K562 (cell line): ENCODE results near the gene MLN. TPM values are rescaled to one million over a fixed set of nuclear protein-coding genes. Genes with fewer than 3 reads are reported as not detected.

Source experiments
- ATAC-seq: fragments of 200-7000 bp; cut with Tn5 transposase; 3 replicates; pipeline ENCODE4 v1.9.1; 2020; ENCODE audit warnings: moderate library complexity
- BruUV-seq: library from RNA; stranded (reverse); fragments of 400-500 nt; replicated peaks from 2 replicates; lab custom pipeline; 2021; lab: Mats Ljungman, UMichigan
- CTCF ChIA-PET: fragments of 300-600 bp; formaldehyde crosslinking; extraction: SDS; loops from one replicate; lab custom pipeline; 2021; ENCODE audit warnings: low intra/inter-chr PET ratio; lab: Yijun Ruan, JAX
- POLR2A ChIA-PET: fragments of 300-600, 350-650 bp; sonication (Branson Sonifier 250); formaldehyde crosslinking; extraction: SDS; loops from one replicate; lab custom pipeline; 2021; ENCODE audit warnings: antibody characterized with exemption, inconsistent platforms; lab: Yijun Ruan, JAX
- DNase-seq, 4 experiments: peaks; one replicate each; pipeline versions ENCODE4 v3.0.0 to v3.0.0-alpha.2; 2011 to 2018; ENCODE audit warnings: low spot score in 3 of 4, mixed read lengths in 3 of 4; ENCODE audit errors: extremely low read depth in 1 of 4
- FAIRE-seq: peaks from 2 replicates; lab custom pipeline; 2011; peaks lifted over from hg19 to GRCh38; lab: Jason Lieb, UNC
- H2AFZ ChIP-seq: 2 replicates; pipeline ENCODE4 v1.6.0; 2011; ENCODE audit warnings: low read depth, low read length, control low read depth, inconsistent platforms
- H3K27ac ChIP-seq: fragments of 200-600 bp; 3 replicates; pipeline ENCODE4 v1.8.0; 2011; ENCODE audit warnings: low read depth, mild to moderate bottlenecking, control low read depth, inconsistent platforms, low read length, moderate library complexity, mixed read lengths; ENCODE audit errors: extremely low read depth
- H3K27me3 ChIP-seq, 2 experiments: fragments of 300-600 bp in 1 of 2; 2 replicates in 1 of 2; 3 replicates in 1 of 2; pipeline versions ENCODE4 v1.6.0 to v1.8.0; 2011; ENCODE audit warnings: inconsistent platforms in 2 of 2, low read length in 2 of 2, mild to moderate bottlenecking in 1 of 2, mixed read lengths in 1 of 2, moderate library complexity in 1 of 2; ENCODE audit not compliant: control insufficient read depth in 2 of 2, insufficient read depth in 2 of 2
- H3K36me3 ChIP-seq: fragments of 300-600 bp; 3 replicates; pipeline ENCODE4 v1.8.0; 2011; ENCODE audit warnings: mild to moderate bottlenecking, low read length, inconsistent platforms; ENCODE audit not compliant: control insufficient read depth, insufficient read depth
- H3K4me1 ChIP-seq, 2 experiments: fragments of 200-600 bp in 1 of 2; replicated peaks in 1 of 2; 2 replicates in 1 of 2; 3 replicates in 1 of 2; pipeline versions ENCODE4 v1.5.1 to v1.8.0; 2011; ENCODE audit warnings: inconsistent platforms in 2 of 2, low read length in 2 of 2, mild to moderate bottlenecking in 1 of 2, mixed read lengths in 1 of 2, moderate library complexity in 1 of 2; ENCODE audit not compliant: control insufficient read depth in 2 of 2, insufficient read depth in 2 of 2
- H3K4me2 ChIP-seq: 2 replicates; pipeline ENCODE4 v1.6.1; 2011; ENCODE audit warnings: low read length, control low read depth, inconsistent platforms, mixed read lengths; ENCODE audit not compliant: insufficient read depth
- H3K4me3 ChIP-seq: fragments of 200-600 bp; sonication (generic), shearing (Covaris generic); 2 replicates; pipeline ENCODE4 v1.5.1; 2016; ENCODE audit warnings: control low read depth, inconsistent platforms
- H3K79me2 ChIP-seq: fragments of 200-600 bp; 3 replicates; pipeline ENCODE4 v1.8.0; 2011; ENCODE audit warnings: low read length, inconsistent platforms; ENCODE audit not compliant: control insufficient read depth, insufficient read depth
- H3K9ac ChIP-seq, 2 experiments: 2 replicates each; pipeline versions ENCODE4 v1.6.0 to v1.6.1; 2011; ENCODE audit warnings: low read depth in 2 of 2, low read length in 2 of 2, control low read depth in 1 of 2, inconsistent platforms in 1 of 2, mild to moderate bottlenecking in 1 of 2, mixed read lengths in 1 of 2; ENCODE audit not compliant: insufficient read depth in 1 of 2
- H3K9me1 ChIP-seq: one replicate; pipeline ENCODE4 v1.6.0; 2011; ENCODE audit warnings: inconsistent platforms, mild to moderate bottlenecking, low read length, moderate library complexity; ENCODE audit not compliant: control insufficient read depth, insufficient read depth
- H3K9me3 ChIP-seq: replicated peaks from 2 replicates; pipeline ENCODE4 v1.5.1; 2011; ENCODE audit warnings: low read depth, low read length, inconsistent platforms; ENCODE audit not compliant: control insufficient read depth, insufficient read depth
- H4K20me1 ChIP-seq: replicated peaks from 2 replicates; pipeline ENCODE4 v1.6.1; 2011; ENCODE audit warnings: low read length, inconsistent platforms, mixed read lengths; ENCODE audit not compliant: control insufficient read depth, insufficient read depth
- ELF1 ChIP-seq: fragments of 200-800 bp; sonication (Bioruptor generic); IDR thresholded peaks from 2 replicates; pipeline ENCODE4 v1.6.1; 2016; ENCODE audit warnings: missing genetic modification characterization, missing compliant biosample characterization
- ERF ChIP-seq: fragments of 450-650 bp; formaldehyde crosslinking; IDR thresholded peaks from 2 replicates; pipeline ENCODE4 v1.4.0; 2020; ENCODE audit warnings: mild to moderate bottlenecking, mixed read lengths
- ETV1 ChIP-seq: fragments of 450-650 bp; conservative IDR thresholded peaks from 2 replicates; pipeline ENCODE4 v1.6.1; 2016; ENCODE audit warnings: missing genetic modification characterization, control low read depth, low read depth, missing compliant biosample characterization
- FOXJ2 ChIP-seq: fragments of 200-800 bp; sonication (Bioruptor generic); IDR thresholded peaks from 2 replicates; pipeline ENCODE4 v1.6.1; 2016; ENCODE audit warnings: missing genetic modification characterization, missing compliant biosample characterization
- GABPA ChIP-seq: fragments of 200-800 bp; sonication (Bioruptor generic); conservative IDR thresholded peaks from 2 replicates; pipeline ENCODE4 v1.6.1; 2016; ENCODE audit warnings: low read depth, missing genetic modification characterization, missing compliant biosample characterization
- HLTF ChIP-seq: fragments of 450-650 bp; IDR thresholded peaks from 2 replicates; pipeline ENCODE4 v1.6.1; 2016
- SPI1 ChIP-seq: IDR thresholded peaks from 2 replicates; pipeline ENCODE4 v1.6.1; 2011; ENCODE audit warnings: low read depth, low read length, control low read depth, borderline replicate concordance
- STAT5B ChIP-seq: fragments of 250-450 bp; sonication (Bioruptor Pico); IDR thresholded peaks from 2 replicates; pipeline ENCODE4 v1.8.0; 2021; ENCODE audit warnings: mild to moderate bottlenecking, inconsistent platforms
- ZBTB11 ChIP-seq, 3 experiments: fragments of 200-800 bp in 1 of 3; fragments of 250-450 bp in 1 of 3; fragments of 450-650 bp in 1 of 3; sonication (Bioruptor Pico) in 1 of 3; sonication (Bioruptor generic) in 1 of 3; formaldehyde crosslinking in 1 of 3; IDR thresholded peaks; 2 replicates each; pipeline versions ENCODE4 v1.6.1 to v1.8.0; 2016 to 2022; ENCODE audit warnings: mild to moderate bottlenecking in 2 of 3, missing genetic modification characterization in 2 of 3, missing compliant biosample characterization in 1 of 3, moderate library complexity in 1 of 3
- ZNF79 ChIP-seq: fragments of 250-450 bp; sonication (Bioruptor Pico); IDR thresholded peaks from 2 replicates; pipeline ENCODE4 v1.4.0; 2020; ENCODE audit warnings: low read depth, mild to moderate bottlenecking, moderate library complexity
- WGBS: fragments of 100-300 bp; shearing (Covaris generic); methylation state at CpG from one replicate; pipeline ENCODE4 v1.1.6; 2016; ENCODE audit warnings: low coverage, mixed read lengths; ENCODE audit not compliant: insufficient coverage; ENCODE audit errors: missing lambda C conversion rate; 5-methylcytosine and 5-hydroxymethylcytosine counted together
- in situ Hi-C: fragments of 300-500 bp; cut with MboI; formaldehyde crosslinking; loops from 4 replicates; pipeline ENCODE4 v1.15.0; 2018; ENCODE audit warnings: inconsistent platforms, mixed read lengths
- intact Hi-C: fragments of 100-400 bp; cut with micrococcal nuclease; formaldehyde crosslinking; loops from 2 replicates; pipeline ENCODE4 v1.14.2; 2022
- polyA plus RNA-seq, 8 experiments: library from polyadenylated mRNA; depleted of rRNA in 4 of 8; stranded (reverse) in 5 of 8; unstranded in 3 of 8; fragments of >200 nt; fragmentation: Nextera tagmentation in 2 of 8; fragmentation: Illumina TruSeq in 1 of 8; extraction: Ambion mirVana in 2 of 8; extraction: Trizol in 1 of 8; gene quantifications; 2 replicates each; pipeline versions ENCODE4 v1.2.1 to v1.2.3, GENCODE V29; 2011 to 2014; ENCODE audit warnings: inconsistent platforms in 1 of 8, missing spikeins in 1 of 8
- total RNA-seq, 7 experiments: library from RNA; depleted of rRNA in 6 of 7; stranded (reverse); fragments of >200 nt in 6 of 7; fragmentation: Illumina TruSeq in 2 of 7; extraction: Trizol in 2 of 7; gene quantifications; 2 replicates each; pipeline versions ENCODE4 v1.2.1 to v1.2.3, GENCODE V29; 2011 to 2021; ENCODE audit warnings: low replicate concordance in 1 of 7

The MLN gene
- total and polyA plus RNA-seq, 9 of the 15 experiments (the other 6 are each of a cell fraction or from before 2014, with no cell fraction given), result not detected

- H2AFZ ChIP-seq, result peak overlapping the region; percentile 46; the same call in 1 of the 2 replicates
- H3K4me3 ChIP-seq, result no peak overlapping the region
- ChIA-PET POLR2A (interaction anchor here (0.6 to 3.3 kb wide), 3 partner anchors 13 to 82 kb away, joined by 3 to 10 read pairs (median 7); no protein-coding TSS in a partner anchor), CTCF (no interaction called here)
- ATAC-seq (peak; percentile 34; the same call in 1 of the 3 replicates), DNase-seq (peak in 3 of 4 experiments; percentile 21 to 35 (median 34)), FAIRE-seq (no peak)
- peaks cover 0 to 9% of the 10 kb centered on the region in 2 experiments; a peak in 2 of 5 replicates for H3K4me1 ChIP-seq
- TF ChIP-seq FOXJ2 (tag), result no peak
- peak; percentile 68 for TF ChIP-seq SPI1
- TF ChIP-seq ETV1 (tag), result peak; percentile 14; the same call in 1 of the 2 replicates
- TF ChIP-seq ZBTB11 (CRISPR knock-in tag; IDR thresholded peaks at IDR 0.05), result 0 out of 6 replicates have a peak, but pooled peaks of 1 of the 3 experiments have one; percentile 26
- no peak for TF ChIP-seq HLTF
- TF ChIP-seq STAT5B (CRISPR knock-in tag), result no peak
- peak; percentile 69 for TF ChIP-seq ELF1
- no peak for TF ChIP-seq ZNF79
- TF ChIP-seq ERF (CRISPR knock-in tag), result 0 out of 2 replicates have a peak, but pooled peaks have one; percentile 50
- peak; percentile 37; the same call in 1 of the 2 replicates for TF ChIP-seq GABPA
- H3K4me2 ChIP-seq, result no peak overlapping the region
- peaks cover 23 to 74% of the 10 kb centered on the region in 2 experiments for H3K27me3 ChIP-seq
- H4K20me1 ChIP-seq, result peaks cover 7% of the 10 kb centered on the region; the same call in 1 of the 2 replicates
- no peaks in the 10 kb centered on the region for H3K9me3 ChIP-seq
- in situ Hi-C loops (no loop called here), intact Hi-C loops (no loop called here)
- WGBS, result 36% methylated on average over 15 of the region's 15 CpGs
- no peaks in the 10 kb centered on the region for H3K9me1 ChIP-seq
- H3K36me3 ChIP-seq, result no peaks in the 10 kb centered on the region
- H3K79me2 ChIP-seq, result no peaks in the 10 kb centered on the region
- no peak overlapping the region for H3K27ac ChIP-seq
- H3K9ac ChIP-seq, result peak overlapping the region in 1 of 2 experiments; percentile 67; a peak in 1 of 4 replicates
- no TSS peak for BruUV-seq
Observed at GRCh38 chr6:33824461-33825154, 20.8 kb upstream of the MLN start.
